ENCODE data around the gene TMEM186. TPM values are rescaled to one million over a fixed set of nuclear protein-coding genes. Genes with fewer than 3 reads are reported as not detected.

TMEM186 gene
- total and polyA plus RNA-seq, 9 of the 15 experiments (the other 6 are each of a cell fraction or from before 2014, with no cell fraction given): 10.1 to 33.4 (median 16.4) TPM

- no peak for TF ChIP-seq DNMT1 (IDR thresholded peaks at IDR 0.05)
- TF ChIP-seq FOSL1 (tag; conservative IDR thresholded peaks at IDR 0.05): peak; percentile 53
- no peak for TF ChIP-seq KLF13 (tag; IDR thresholded peaks at IDR 0.05; ENCODE audit: borderline replicate concordance, low read depth)
- TF ChIP-seq SMC3 (conservative IDR thresholded peaks at IDR 0.05; ENCODE audit: insufficient read depth, low read depth, low read length): no peak
- no peak for TF ChIP-seq RNF2 (IDR thresholded peaks at IDR 0.05)
- TF ChIP-seq MXD1 (CRISPR knock-in tag; IDR thresholded peaks at IDR 0.05; ENCODE audit: borderline replicate concordance, poor library complexity, severe bottlenecking): no peak
- TF ChIP-seq MLLT1 (IDR thresholded peaks at IDR 0.05): no peak
- TF ChIP-seq ZFPM2 (CRISPR knock-in tag; IDR thresholded peaks at IDR 0.05): no peak
- TF ChIP-seq ZNF316 (IDR thresholded peaks at IDR 0.05): no peak
- TF ChIP-seq KLF6 (CRISPR knock-in tag; IDR thresholded peaks at IDR 0.05; ENCODE audit: borderline replicate concordance): no peak
- no peak for TF ChIP-seq ZBTB40 (IDR thresholded peaks at IDR 0.05)
- TF ChIP-seq ZBTB40 (CRISPR knock-in tag; IDR thresholded peaks at IDR 0.05): no peak
- 0 out of 2 replicates have a peak, but pooled peaks have one; percentile 6 for TF ChIP-seq NFE2 (IDR thresholded peaks at IDR 0.05; ENCODE audit: low read depth)
- TF ChIP-seq MBD2 (IDR thresholded peaks at IDR 0.05; ENCODE audit: borderline replicate concordance, low read depth): no peak
- no peak for TF ChIP-seq BACH1 (tag; IDR thresholded peaks at IDR 0.05)
- no peak for TF ChIP-seq IFI16 (CRISPR knock-in tag; IDR thresholded peaks at IDR 0.05)
- no peak for TF ChIP-seq POLR2B (IDR thresholded peaks at IDR 0.05; ENCODE audit: low read depth, partially characterized antibody)
- no peak for TF ChIP-seq PREB (CRISPR knock-in tag; IDR thresholded peaks at IDR 0.05)
- no peak for TF ChIP-seq RBM39 (optimal IDR thresholded peaks at IDR 0.05; ENCODE audit: low read depth, low read length)
Observed at GRCh38 chr16:8798174-8798527, 712 bp upstream of the TMEM186 start (continued).

All from K562 (cell line).